NCI-H1694 treated with DMSO at 0.1 percent for 48 hours (cell line): ENCODE measurements around the gene NBAS.
"Not testable (repeated sequence)": the region's sequence is repeated elsewhere in the genome, so short reads cannot be mapped to it uniquely, and the experiment has no call there.

ENCODE experiments used
- DNase-seq: peaks from one replicate; lab custom pipeline; 2025; lab: John Stamatoyannopoulos, UW

Gene NBAS

GRCh38 chr2:15260835-15261234 is 300.3 kb downstream of the NBAS start:
- no peak for DNase-seq

GRCh38 chr2:15260196-15260595 is 300.9 kb downstream of the NBAS start:
- DNase-seq: no peak

DNA sequence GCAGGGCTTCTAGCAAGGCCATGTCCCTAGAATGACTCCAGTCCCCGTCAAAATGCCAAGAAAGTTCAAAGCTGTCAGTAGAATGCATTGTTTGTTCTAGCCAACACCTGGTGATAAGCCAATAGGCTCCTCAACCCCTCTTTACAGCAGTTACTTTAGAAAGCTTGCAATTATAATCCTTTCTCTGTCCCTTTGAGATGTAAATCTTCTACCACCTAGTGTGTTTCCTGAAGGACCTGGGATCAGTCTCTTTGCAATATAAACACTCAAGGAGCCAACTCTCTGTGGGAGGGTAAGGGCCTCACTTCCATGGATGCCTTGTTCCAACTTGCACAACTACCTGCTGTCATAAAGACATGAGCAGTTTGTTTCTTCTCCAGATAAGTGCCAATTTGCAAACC is 301.8 kb downstream of the NBAS start:
- no peak for DNase-seq

- DNase-seq: not testable (repeated sequence)
These were observed 302.7 kb downstream of the NBAS start for GRCh38 chr2:15258385-15258784.

GRCh38 chr2:15253835-15254286 is 307.3 kb downstream of the NBAS start:
- no peak for DNase-seq

DNA sequence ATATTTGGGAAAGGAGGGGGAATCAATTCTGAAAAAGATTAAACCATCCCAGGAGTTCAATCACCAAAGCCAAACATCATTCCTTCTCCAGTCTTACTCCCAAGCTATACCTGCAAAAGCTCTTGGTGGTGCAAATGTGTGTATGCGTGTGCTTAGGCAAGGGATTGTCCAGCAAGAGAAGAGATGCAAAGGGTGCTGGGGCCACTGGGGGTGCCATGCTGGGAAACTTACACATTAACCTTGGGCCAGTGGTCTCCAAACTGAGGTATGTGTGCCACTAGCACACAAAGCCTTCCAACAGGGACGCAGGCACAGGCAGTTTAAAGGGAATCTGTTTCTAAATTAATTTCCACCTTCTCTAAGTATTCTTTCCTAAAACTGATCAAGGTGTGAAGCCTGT is 307.9 kb downstream of the NBAS start:
- no peak for DNase-seq

DNA sequence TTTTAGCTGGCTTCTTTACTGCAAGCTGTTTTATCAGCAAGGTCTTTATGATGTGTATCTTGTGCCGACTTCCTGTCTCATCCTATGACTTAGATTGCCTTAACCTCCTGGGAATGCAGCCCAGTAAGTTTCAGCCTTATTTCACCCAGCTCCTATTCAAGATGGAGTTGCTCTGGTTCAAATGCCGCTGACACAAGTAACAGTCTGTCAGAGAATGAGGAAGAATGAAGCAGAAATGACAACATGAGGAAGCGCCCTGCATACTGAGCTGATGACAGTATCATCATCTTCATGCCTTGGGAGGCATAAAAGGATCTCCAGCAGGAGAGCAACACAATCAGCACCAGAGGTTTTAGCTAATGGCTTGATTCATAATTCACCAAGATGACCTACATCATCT is 309.4 kb downstream of the NBAS start:
- DNase-seq: no peak

GRCh38 chr2:15250946-15251345 is 310.2 kb downstream of the NBAS start:
- not testable (repeated sequence) for DNase-seq

- DNase-seq: no peak
These were observed 314.3 kb downstream of the NBAS start for GRCh38 chr2:15246870-15247269.

DNA sequence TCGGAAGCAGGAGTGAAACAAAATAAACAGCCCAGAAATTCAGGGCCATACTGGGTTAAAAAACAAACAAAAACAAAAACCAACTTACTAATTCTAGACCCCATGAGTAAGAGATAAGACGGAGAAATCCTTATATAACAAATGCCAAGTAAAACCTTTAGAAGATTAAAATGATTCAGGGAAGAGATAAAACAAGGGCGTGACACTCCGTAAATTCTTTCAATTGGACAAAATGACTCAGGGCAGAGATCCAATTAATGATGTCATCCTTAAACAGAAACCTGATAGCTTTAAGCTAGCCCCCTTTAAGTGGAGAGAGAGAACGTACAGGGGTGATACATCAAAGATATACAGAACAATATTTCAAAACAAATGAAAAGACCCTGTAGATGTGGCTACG is 317.4 kb downstream of the NBAS start:
- no peak for DNase-seq

GRCh38 chr2:15242936-15243461 is 318.1 kb downstream of the NBAS start:
- DNase-seq: no peak

- no peak for DNase-seq
These were observed 319.2 kb downstream of the NBAS start for GRCh38 chr2:15241929-15242328.

DNA sequence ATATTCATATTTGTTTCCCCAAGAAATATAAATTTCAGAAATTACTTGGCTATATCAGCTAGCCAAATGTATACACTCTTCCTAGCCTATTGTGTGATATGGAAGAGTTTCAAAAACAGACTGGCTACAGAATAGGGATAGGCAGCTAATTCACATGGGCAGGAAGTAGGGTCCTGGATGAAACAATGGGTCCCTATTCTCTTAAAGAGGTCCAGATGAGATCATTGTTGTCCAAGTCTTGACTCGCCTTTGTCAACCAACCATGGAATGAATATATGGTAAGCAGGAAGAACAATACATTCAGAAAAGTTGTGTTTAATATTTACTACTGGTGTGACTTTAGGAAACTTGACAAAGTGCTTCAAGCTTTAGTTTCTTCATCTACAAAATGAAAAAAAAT is 319.9 kb downstream of the NBAS start:
- DNase-seq: no peak

GRCh38 chr2:15238028-15238427 is 323.1 kb downstream of the NBAS start:
- no peak for DNase-seq

GRCh38 chr2:15230599-15231192 is 330.4 kb downstream of the NBAS start:
- DNase-seq: no peak

DNA sequence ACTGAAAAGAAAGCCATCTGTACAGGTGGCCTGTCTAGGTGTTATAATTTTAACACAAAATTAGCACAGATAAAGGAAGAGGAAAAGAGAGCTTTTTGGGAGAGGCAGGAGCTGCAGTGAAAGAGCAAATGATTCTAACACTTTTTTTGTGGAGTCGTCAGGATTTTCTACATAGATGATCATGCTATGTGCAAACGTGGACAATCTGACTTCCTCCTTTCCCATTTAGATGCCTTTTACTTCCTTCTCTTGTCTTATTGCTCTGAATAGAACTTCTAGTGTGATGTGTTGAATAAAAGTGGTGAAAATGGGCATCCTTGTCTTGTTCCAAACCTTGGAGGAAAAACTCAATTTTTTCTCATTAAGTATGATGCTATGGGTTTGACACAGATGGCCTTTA is 334.5 kb downstream of the NBAS start:
- no peak for DNase-seq

DNA sequence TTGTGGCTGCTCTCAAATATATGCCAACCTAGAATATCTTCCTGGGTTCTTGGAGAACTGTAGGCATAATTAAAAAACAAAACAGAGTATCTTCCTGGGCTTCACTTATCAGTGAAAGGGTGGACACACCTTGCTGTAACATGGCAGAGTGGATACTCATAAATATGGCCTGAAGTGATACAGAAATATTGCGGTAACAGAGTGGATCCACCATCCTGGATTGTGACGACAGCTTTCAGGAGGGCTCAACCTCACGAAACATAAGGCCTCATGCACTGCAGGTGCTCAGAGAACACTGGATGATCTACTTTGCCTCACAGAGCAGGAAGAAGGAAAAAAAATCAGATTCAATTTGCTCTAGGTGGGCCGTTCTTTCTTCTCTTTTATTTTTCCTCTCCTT is 336.0 kb downstream of the NBAS start:
- no peak for DNase-seq

- DNase-seq: no peak
These were observed 336.5 kb downstream of the NBAS start for GRCh38 chr2:15224641-15225040.

GRCh38 chr2:15223887-15224286 is 337.2 kb downstream of the NBAS start:
- no peak for DNase-seq

DNA sequence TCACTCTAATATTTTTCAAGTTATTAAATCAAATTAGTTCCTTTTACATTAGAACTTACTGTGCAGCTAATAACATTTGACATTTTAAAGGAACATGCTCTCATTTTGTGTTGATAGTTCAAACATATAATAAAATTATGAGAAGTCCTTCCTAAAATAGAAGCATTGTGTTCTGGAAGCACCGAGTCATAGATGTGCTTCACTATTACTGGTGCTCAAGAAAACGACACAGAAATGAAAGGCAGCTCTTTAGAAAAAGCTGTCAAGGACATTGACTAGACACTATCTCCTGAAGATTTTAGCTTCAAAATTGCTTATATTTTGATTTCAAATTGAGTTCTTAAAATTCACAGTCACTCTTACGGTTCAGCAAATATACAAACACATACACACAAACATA is 338.3 kb downstream of the NBAS start:
- no peak for DNase-seq

DNA sequence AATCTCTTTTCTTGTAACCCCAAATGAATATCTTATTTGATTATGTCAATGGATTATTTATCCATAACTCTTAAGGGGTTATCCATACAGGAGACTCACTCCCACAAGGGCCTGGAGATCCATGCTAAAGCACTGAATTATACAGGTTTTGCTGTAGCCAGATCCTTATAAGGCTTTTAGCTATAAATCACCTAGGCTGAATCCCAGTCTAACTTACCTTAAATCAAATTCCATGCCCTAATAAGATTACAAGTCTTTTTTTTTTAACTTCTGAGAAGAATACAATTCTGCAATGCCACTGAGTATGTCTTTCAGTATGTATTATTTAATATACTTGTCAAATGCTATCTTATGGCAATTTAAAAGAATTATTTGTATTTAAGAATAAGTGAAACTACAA is 340.5 kb downstream of the NBAS start:
- DNase-seq: no peak

- DNase-seq: no peak
These were observed 342.6 kb downstream of the NBAS start for GRCh38 chr2:15218423-15219086.

GRCh38 chr2:15212249-15212648 is 348.9 kb downstream of the NBAS start:
- no peak for DNase-seq

DNA sequence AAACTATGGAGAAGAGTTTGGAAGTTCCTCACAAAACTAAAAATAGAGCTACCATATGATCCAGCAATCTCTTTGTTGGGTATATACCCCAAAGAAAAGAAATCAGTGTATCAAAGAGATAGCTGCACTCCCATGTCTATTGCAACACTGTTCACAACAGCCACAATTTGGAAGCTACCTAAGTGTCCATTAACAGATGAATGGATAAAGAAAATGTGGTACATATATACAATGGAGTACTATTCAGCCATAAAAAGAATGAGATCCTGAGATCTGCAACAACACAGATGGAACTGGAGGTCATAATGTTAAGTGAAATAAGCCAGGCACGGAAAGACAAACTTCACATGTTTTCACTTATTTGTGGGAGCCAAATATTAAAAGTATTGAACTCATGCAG is 350.6 kb downstream of the NBAS start:
- DNase-seq: not testable (repeated sequence)
